Measurements from ENCODE around the gene MTRF1L.

The MTRF1L gene, protein sequence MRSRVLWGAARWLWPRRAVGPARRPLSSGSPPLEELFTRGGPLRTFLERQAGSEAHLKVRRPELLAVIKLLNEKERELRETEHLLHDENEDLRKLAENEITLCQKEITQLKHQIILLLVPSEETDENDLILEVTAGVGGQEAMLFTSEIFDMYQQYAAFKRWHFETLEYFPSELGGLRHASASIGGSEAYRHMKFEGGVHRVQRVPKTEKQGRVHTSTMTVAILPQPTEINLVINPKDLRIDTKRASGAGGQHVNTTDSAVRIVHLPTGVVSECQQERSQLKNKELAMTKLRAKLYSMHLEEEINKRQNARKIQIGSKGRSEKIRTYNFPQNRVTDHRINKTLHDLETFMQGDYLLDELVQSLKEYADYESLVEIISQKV

DNA sequence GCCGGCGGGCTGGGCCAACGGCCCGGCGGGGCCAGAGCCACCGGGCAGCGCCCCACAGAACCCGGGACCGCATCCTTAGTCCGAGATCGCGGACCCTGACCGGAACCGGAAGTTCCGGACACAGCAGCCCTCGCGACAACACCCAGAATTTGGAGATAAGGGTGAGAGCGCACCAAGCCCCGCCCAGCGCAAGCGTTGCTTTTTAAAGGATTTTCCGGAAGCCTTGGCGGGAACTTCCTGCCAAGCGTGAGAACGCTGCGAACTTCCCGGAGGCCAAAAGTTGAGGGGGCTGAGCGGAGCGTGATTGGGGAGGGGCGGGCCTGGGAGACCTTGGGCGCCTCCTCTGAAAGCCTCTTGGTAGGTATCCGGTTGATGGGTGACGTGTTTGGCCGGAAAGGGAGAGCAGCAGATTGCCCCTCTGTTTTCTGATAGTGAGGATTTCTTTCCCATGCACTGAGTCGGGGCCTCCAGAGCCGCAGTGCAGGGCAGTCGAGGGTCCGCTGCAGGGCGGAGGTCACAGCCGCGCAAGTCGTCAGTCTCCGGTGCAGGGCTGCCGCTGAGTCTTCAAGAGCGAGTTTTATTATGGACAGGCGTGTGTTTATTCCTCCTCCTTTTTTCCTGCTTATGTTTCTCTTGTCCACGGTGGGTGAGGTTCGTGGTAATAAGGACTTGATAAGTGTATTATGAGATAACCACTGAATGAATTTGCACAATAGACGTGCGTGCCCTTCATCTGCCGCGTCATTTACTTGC lies at the start of gene MTRF1L:
Gene MTRF1L, minus strand, starts transcription at position 97 of the 753 bp plus-strand sequence. Its CDS starts 24 bp downstream, at position 73.
- DNase-seq, result peak; percentile 78

DNA sequence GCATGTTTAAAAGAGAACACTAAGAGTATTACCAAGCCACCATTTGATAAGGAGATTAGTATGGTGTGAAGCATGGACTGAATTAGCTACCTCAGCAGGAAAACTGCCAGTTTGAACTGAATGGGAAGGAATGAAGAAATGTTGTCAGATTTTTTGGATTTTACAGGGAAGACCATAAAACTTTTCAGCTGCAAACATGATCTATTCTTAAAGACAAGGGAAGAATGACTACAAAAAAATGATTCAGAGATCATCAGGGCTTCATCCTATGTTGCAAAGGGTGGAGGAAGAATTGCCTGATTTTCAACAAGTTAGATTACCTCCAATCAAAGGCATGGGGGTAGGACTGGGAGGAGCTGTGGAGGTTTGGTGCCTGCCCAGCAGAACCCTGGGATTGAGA lies 49.3 kb upstream of the MTRF1L start:
- DNase-seq, result no peak

DNA sequence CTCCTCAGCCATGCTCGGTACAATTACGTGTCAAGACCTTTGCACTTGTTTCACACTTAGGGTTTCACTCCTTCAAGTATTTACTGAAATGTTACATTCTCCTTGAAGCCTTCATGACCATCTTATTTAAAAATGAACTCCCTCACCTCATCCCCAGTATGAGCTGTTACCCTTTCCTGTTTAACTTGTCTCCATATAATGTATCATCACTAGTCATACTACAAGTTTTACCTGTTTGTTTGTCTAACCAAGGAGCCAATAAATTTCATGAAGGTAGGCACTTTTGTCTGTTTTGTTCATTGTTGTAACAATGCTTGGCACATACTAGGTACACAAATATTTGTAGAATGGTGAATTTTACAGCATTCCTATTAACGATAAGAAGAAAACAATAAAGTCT lies 46.1 kb upstream of the MTRF1L start:
- no peak for DNase-seq

DNA sequence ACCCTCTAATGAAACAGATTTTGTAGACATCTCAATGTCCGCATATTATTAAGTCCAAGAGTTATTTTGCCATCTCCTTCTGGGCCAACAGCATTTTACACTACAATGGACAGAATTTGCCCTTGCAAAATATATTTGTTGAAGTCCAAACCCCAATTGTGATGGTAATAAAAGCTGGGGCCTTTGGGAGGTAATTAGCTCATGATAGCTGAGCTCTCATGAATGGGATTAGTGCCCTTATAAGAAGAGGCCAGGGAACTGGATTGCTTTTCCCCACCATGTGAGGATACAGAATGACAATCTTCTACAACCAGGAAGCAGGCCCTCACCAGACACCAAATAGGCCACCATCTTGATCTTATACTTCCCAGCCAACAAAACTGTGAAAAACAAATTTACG lies 44.9 kb upstream of the MTRF1L start:
- DNase-seq, result no peak

DNA sequence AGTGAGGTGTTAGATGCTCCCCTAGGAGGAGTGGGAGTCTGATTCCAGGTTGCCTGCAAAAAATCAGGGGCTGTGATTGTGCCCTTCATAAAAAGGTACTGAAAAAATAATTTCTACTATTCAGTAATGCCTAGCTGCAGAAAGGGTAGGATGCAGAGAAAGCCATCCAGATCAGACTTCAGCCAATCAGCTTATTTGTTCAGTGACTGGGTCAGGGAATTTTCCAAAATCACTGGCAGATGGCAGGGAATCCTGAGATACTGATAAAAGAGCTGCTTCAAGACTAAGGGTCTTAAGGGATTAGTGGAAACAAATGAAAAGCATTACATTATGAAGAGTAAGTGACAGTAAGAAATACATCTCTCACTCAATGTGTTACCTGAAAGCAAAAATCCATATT lies 42.8 kb upstream of the MTRF1L start:
- no peak for DNase-seq

DNA sequence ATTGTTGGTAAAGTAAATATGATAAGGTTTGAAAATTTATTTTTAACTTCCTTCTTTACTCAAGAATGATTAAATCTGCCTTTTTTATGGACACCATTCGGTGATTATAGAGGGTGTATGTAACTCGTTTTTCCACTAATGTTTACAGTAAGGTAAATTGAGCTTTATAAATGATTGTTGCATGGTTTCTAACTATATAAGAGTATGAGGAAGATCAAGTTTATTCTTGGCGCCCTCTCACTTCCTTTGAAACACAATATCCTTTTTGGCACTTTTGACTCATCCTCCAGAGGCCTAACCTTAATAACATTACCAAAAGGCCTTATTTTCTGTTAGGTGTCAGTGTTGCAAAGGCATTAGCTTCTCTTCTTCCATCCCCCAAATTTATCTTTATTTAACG lies 41.8 kb upstream of the MTRF1L start:
- no peak for DNase-seq

DNA sequence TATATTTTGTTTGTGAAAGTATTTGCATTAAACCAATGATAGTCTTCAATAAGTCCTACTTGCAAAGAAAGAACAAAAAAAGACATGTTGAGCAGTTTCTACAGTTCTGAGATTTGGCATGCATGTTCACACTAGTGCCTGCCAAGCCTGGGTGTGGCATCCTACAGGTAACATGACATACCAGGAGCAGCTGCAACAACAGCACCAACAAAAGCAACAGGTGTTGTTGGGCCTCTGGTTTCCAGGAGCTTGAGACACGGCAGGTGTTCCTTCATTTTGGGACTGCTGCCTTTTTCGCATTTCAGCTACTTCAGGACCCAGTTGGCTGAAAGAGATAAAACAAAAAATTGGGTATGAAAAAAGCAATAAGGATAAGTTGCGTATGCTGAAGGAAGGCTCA lies 41.2 kb upstream of the MTRF1L start:
- DNase-seq, result no peak

DNA sequence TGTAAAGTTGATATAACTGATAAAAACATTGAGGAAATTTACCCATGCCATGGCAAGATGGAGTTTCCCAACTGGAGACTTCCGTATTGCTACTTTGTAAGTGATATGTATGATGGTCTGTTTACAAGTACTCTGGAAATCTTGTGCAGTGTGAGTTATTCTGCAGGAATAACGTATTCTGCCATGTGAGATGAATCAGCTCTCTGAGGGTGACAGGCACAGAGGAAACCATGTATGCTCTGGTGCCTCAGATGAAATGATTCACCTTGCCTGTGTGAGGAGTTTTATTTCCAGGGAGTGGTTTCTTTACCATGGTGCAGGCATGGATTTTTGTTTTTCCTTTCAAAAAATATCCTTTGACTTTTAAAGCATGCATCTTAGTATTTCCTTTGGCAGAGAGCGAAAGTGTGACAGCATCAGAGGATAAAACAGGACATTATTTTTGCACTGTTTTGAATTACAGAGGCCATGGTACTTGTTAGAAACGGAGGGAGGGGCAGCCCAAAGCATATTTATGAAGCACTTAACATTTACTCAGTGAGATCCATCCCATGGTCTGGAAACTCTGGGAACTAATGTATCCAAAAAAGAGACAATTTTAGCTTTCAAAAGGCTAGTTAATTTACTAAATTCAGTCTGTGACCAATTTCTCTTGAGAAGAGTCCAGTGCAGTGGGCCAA lies 36.0 kb upstream of the MTRF1L start:
- DNase-seq, result no peak

DNA sequence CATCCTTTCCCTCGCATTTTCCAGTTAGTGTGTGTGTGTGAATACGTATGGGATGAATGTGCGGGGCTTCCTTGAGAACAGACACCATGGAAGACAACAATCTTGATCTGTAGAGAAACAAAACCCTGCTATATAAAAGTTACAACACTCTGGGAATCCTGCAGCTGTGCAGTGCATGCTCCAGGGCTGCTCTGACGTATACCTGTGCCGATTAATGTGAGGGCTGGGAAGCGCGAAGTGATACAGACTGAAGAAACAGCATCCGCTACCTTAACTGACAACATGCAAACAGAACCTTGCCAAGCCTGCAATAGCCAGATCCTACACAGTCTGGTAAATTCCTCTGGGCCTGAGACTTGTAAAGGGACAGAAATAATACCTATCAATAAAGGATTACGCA lies 31.6 kb upstream of the MTRF1L start:
- DNase-seq, result no peak

DNA sequence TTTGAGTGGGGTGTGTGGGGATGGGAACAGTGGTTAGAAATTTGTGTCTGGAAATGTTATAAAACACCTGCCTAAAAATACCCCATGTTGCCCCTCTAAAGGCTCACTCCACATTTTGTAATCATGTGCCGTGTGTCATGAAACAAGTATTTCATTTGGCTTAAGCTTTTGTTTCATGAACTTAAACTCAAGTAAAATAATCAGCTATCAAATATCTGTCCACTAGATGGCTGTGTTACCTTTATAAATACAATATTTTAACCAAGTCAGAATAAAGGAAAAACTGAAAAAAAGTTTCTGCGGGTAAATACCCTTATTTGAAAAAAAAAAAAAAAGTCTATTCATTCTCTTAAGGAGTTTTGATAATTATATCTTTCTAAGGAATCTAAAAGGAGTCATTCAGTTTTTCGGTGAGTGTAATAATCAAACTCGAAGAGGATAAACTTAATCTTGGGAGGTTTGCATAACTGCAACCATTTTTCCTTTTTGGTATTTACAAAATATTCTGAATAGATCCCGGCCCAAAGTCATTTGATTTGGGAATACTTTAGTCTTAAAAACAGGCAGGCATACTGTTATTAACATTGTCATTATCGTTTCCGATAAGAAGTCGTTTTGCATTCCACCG lies 29.9 kb upstream of the MTRF1L start:
- DNase-seq, result no peak

DNA sequence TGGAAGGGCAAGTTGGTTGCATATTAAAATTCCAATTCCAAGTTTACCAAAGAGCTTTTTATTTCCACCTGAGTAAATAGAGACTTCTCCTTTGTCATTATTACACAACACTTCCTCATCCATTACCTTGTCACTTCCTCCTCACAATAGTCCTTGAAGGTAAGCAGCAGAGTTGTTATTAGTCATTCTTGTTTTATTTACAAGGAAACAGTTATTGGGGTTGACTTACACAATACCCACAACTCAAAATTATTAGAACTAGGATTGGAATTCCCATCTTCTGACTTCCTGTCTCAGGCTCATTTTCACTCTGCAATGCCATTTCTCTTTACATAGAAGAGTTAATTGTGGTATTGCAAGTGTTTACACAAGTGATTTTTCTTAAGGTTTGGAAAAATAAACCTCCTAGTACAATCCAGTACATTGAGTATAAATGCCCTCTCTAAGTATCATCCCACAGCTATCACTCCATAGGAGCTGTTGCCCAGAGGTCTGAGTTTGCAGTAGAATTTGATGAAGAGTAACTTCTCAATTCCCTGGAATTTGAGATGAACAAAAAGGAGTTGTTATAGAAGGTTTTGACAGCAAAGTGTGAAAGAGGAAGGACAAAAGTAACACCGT lies 28.9 kb upstream of the MTRF1L start:
- no peak for DNase-seq

DNA sequence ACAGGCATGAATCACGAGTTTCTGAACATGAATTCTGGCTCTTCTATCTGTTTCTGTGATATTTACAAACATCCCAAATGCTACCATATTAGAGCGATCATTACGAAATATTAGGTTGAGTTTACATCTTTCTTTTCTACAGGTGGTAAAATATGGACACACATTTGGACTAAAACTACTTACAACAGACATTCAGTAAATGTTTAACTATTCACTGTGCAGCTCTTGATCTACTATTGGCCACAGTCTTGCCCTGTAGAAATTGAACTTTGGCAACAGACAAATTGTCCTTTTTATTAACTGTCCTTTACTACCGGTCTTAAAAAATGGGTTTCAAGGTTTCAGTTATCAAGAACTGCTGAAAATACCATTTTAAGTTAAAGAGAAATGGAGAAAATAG lies 26.5 kb upstream of the MTRF1L start:
- no peak for DNase-seq

DNA sequence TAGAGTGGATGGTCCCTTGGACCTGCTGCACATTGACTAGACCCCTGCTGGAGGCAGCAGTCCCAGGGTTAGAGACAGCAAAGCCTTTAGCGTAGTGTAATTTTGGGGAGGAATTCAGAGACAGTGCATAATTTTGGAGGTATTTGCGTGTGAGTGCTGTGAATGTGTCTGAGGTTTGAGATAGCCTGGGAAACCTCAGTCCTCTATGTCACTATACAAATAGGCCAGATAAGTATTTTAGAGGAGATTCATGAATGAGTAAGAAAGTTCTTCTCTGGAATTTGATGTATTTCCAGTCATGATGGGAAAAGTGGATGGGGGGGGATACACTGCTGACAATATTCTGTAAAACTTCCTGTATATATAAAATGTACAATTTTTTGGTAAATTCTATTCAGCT lies 25.8 kb upstream of the MTRF1L start:
- no peak for DNase-seq

DNA sequence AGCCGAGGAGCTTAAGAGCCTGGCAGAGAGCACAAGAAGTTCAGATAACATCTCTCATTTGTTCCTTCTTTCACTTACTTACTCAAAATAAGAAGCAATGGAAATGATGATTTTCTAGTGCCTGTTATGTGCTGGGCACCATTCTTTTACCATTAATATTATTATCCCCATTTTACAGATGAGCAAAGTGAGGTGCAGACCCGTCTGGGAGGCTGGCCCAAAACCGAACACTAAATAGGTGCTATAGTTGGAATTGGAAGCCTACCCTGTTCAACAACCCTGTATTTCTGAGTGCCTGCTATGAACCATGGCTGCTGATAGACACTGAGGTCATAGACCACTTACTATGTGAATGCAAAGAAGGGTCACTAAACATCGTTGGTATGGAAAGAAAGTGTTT lies 25.0 kb upstream of the MTRF1L start:
- DNase-seq, result no peak

DNA sequence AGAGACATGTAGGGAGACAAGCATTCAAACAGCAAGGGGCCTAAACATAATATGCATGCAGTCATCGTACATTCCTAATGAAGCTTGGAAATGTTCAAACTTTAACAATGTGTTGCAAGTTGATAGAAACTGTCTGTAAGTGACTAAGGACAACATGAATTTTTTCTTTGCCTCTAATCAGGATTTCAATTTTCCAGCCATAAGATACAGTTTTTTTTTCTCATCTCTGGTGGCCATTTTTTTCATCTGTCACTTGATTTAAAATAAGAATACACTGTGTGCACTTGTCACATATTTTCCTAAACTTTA lies 22.2 kb upstream of the MTRF1L start:
- DNase-seq, result no peak

DNA sequence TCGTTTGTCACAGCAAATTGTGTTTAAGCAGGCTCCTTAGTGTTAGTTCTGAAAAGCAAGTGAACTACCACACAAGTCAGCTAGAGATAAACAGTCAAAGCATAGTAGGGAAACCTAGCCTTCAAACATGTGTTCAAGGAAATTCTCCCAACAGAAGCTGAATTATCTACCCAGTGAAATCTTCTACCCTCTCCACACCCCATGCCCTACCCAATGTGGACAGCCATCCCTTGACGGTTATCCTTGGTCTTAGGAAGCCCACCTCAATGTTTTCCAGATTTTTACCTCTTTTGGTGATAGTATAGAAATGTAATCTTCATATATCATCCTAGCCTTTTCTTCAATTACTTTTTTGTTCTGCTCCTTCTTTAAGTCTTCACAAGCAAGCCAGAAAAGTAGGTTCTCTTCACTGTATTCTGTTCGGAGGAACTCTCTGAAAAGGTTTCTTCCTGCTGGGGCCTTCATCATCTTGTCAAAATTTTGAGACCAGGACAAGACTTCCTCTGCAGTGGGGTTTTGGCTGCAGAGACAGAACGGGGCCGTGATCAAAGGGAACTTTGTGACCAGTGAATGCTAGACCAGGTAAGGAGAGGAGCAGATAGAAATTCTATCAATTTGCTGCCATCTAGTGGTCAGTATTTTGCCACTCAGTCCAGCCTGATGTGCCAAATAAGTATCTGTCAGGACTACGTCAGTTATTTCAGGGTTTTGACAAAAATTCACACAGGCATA lies 21.6 kb upstream of the MTRF1L start:
- DNase-seq, result peak; percentile 19

DNA sequence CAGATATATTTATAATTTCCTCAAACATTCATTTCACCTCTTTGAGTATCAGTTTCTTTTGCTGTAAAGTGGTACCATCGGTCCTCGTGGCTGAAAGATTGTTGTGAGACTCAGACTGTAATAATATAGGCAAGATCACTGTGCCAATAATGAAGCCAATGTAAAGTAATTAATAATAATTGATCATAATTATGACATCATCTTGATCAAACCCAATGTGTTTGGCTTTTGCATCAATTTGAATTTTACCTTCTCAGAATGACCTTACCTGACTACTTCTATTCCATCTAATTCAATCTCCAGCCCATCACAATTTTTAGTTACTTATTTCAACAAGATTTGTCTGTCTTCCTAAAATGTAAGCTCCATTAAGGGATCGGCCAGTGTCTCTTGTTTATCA lies 15.8 kb upstream of the MTRF1L start:
- no peak for DNase-seq

DNA sequence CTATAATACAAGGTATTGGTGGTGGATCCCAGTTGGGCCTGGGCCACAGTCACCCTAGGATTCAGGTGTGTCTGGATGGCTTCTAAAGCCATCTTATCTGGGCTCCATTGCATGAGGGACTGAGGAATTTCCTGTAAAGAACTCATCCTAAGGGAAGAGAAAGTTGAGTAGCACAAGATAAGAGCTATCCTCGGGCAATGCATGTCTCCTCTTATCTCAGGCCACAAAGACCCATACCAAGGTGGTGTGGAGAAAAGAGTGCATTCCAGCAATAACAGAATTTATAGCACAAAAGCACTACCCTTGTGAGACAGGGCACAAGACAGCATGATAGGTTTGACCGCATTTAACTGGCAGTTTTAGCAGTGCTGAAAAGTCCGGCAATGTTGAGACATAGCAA lies 14.3 kb upstream of the MTRF1L start:
- DNase-seq, result no peak

DNA sequence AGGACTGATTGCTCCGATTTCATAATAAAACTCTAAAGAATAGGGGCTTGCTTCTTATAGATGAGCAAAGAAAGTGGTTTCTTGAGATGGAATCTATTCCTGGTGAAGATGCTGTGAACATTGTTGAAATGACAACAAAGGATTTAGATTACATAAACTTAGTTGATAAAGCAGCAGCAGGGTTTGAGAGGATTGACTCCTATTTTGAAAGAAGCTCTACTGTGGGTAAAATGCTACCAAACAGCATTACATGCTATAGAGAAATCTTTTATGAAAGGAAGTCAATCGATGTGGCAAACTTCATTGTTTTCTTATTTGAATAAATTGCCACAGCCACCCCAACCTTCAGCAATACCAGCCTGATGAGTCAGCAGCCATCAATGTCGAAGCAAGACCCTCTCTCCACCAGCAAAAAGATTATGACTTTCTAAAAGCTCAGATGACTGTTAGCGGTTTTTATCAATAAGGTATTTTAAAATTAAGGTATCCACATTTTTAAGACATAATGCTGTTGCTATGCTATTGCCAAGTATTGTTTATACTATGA lies 12.7 kb upstream of the MTRF1L start:
- DNase-seq, result no peak

DNA sequence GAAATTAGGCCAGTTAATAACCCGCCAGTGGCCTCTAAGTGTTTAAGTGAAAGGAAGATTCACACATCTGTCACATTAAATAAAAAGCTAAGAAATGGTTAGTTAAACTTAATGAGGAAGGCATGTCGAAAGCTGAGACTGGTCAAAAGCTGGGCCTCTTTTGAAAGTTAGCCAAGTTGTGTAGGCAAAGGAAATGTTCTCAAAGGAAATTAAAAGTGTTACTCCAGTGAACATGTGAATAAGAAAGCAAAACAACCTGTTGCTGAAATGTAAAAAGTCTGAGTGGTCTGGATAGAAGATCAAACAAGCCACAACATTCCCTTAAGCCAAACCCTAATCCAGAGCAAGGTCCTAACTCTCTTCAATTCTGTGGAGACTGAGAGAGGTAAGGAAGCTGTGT lies 10.9 kb upstream of the MTRF1L start:
- DNase-seq, result no peak

DNA sequence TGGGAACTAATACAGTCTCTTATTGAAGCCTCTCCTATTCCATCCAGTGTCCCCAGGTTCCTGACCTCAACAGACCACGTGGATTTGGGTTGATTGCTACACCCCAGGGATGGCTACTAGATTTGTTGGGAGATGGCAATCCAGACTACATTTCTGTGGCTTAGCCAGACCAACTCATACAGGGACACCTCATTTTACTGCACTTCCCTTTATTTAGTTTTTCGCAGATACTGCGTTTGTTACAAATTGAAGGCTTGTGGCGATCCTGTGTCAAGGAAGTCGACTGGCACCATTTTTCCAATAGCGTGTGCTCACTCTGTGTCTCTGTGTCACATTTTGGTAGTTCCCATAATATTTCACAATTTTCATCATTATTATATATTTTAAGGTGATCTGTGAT lies 10.3 kb upstream of the MTRF1L start:
- DNase-seq, result no peak

DNA sequence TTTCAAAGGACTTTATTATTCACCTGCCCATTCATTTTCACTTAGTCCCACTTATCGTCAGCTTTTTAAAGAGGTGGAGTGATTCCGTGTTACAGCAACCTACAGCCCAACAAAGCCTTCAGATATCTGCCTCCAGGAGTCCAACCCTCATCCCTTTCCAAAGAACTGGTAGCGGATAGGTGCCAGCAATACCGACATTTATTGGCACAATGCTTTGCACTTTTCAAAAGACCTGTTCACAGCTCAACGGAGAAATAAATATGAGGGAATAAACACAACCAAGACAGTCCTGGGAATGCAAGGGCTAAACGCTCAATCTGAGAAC lies 819 bp upstream of the MTRF1L start:
- DNase-seq, result no peak

Measured in activated T-cell treated with anti-CD3 and anti-CD28 coated beads for 4 hours (primary cell).